Measurements from ENCODE around the gene OSGIN1.
"Not testable (repeated sequence)": the region's sequence is repeated elsewhere in the genome, so short reads cannot be mapped to it uniquely, and the experiment has no call there.

OSGIN1 gene

DNA sequence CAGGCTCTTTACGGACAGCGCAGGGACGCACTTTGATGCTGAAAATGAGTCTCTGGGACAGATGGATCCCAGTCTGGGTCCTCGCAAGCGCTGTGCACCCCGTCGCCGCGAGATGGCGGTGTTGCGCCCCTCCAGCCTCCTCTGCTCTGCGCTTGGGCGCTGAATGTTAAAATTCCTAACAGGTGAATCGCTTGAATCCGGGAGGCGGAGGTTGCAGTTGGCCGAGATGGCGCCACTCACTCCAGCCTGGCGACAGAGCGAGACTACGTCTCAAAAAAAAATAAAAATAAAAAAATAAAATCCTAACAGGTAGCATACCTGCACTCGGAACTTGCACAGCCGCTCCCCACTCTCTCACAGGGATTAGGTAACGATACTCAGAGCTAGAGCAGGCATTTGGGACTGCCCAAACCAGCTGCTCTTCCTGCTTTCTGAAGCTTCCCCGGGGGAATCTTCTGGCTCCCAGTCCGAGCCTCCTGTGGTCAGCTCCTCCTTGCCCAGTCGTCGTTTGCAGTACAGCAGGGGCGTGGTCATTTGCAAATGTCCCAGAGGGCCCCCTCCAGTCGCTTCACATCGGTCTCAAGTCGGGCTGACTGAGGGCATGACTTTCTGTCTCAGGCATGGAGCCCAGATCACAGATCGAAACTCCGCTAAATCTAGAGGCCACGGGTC is 26.2 kb upstream of the OSGIN1 start:
- no peak for FAIRE-seq

DNA sequence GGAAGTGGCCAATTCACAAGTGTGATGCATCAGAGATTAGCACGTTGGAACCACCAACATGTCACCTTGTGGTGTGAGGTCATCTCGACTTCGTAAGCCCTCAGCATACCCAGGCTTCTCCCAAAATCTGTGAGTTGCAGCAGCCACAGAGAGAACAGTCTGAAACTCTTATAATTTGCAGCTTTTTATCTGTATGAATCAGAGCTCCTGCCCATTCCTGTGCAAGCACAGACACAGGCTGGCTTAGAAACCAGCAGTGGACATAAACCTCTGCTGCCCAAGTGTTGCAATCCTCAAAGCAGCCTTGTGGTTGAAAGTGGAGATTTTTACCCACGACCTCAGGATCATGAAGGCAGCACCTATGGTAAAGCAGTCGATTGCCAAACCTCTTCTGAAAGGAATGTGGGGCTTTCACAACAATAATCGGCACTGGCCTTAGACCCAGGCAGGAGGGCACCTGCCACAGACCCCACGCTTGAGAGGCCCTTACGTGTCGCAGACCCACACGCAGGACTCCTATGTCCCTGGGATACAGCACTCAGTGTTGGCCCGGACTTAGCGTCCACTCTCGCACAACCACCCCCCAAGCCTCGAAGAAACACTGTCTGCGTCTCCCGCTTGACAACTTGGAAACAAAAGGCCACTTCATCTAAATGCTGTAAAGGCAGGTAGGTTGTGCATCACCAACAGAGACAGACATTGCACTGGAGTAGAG is 24.5 kb upstream of the OSGIN1 start:
- FAIRE-seq, result no peak

DNA sequence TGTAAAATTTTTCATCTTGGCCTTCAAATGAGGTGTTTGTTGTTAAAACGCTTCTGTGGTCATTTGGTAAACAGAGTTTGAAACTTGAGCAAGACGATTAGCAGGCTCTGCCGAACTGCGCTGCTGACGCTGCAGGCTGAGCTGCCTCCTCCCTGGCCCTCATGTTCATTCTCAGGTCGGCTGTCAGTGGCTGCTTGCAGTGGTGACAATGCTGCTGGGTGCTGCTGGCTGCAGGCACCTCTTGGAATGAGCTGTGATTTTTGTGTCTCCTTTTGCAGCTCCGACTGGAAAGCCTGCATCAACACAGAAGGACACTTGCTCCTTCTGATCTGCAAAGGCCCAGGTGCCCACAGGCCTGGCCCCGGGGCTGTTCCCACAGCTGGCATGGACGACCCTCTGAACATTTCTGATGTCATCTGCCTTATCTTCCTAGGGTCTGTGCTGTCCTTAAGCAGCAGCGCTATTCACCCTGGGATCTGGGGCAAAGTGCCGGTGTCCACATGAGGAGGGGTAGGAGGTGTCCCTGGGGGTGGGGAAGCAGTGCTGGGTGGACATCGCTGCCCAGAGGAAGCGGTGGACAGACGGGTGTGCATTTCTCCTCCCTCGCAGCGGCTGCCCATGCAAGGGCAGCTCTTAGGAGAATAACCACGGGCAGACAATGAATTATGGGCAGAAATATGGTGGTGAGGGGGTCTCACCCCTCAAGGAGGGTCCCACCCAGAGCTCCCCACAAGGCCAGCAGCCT is 23.1 kb upstream of the OSGIN1 start:
- FAIRE-seq, result no peak

DNA sequence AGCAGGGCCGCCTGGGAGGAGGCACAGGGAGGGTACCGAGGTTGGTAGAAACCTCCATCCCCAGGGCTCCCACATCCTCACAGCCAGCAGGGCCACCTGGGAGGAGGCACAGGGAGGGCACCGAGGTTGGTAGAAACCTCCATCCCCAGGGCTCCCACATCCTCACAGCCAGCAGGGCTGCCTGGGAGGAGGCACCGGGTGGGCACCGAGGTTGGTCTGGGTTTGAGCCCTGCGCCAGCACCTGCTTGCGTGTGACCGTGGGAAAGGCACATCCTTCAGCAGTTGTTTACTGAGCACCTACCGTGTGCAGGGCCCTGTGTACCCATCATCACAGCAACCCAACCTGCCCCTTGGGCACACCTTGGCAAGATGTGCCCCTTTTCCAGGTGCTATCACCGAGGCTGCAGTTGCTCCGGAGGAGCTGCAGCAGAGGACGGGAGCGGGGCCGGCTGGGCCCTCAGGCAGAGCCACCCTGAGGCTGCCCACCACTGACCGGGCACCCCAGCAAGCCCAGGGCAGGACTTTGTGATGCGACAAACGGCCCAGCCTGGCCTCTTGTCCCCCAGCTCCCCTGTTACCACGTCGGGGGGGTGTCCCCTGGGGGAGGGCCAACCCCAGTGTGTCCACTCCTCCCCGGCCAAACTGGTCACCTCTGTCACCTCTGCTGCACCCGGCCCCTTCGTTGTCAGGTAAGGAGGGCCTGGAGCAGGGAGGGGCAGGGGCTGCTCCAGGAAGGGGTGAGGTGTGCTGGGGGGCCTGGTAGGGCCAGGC is 22.1 kb upstream of the OSGIN1 start:
- FAIRE-seq, result no peak

DNA sequence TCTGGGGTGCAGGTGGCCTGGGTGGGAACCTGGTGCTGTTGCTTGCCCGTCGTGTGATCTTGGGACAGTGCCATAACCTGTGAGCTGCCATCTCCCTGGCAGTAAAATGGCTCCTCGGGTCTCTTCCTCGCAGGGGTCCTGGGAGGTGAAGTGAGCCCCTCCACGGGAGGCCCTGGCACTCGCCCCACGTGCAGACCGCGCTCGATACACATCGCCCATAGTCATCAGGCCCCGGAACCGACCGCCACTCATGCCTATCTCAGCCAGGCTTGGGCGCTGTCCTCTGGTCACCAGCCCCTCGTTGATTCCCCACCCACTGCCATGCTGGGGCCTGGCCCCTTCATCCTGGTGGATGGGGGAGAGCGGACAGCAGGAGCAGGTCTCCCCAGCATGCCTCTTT is 21.5 kb upstream of the OSGIN1 start:
- no peak for FAIRE-seq

DNA sequence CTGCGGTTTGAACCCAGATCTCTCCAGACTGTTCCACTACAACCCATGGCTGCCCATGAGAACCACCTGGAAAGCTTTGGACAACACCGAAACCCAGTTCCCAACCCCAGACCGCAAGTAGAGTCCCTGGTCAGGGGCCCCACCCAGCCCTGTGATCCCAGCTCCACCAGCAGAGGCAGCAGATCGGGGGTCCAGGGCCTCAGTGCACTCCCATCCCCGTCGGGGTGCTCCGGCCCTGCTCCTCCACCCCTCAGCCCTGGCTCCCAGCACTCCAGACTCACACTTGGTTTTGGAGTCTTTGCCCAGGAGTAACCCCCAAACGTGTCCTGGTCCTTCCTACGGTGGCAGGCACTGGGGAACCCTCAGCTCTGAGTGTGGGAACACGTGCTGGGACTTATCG is 20.7 kb upstream of the OSGIN1 start:
- FAIRE-seq, result no peak

DNA sequence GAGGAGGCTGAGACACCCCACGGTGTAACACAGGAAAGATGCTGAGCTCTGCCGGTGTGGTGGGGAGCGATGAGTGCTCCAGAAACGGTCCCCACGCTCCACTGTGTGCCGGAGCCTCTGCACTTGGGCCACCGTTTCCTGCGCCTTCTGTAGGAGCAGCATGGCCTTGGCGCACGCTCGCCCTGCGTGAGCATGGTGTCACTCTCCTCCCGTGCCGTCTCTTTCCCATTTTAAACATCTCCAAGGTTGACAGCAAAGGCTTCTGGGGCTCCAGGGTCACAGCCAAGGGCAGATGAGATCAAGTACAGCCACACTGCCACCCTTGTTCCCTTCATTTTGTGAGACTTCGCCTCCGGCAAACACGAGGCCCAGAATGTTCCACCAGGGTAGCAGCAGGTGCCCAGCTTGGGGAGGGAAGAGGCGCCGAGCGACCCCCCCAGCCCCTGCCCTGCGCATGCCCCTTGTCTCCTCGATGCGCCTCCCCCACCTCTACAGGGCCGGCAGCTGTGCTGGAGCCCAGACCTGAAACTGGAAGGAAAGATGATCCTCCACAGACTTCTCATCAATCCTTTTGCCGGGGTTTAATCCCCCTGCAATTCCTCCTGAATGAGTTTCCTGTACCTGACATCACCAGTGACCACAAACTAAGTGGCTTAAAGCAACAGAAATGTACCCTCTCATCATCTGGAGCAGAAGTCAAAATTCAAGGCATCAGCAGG is 19.9 kb upstream of the OSGIN1 start:
- FAIRE-seq, result no peak

DNA sequence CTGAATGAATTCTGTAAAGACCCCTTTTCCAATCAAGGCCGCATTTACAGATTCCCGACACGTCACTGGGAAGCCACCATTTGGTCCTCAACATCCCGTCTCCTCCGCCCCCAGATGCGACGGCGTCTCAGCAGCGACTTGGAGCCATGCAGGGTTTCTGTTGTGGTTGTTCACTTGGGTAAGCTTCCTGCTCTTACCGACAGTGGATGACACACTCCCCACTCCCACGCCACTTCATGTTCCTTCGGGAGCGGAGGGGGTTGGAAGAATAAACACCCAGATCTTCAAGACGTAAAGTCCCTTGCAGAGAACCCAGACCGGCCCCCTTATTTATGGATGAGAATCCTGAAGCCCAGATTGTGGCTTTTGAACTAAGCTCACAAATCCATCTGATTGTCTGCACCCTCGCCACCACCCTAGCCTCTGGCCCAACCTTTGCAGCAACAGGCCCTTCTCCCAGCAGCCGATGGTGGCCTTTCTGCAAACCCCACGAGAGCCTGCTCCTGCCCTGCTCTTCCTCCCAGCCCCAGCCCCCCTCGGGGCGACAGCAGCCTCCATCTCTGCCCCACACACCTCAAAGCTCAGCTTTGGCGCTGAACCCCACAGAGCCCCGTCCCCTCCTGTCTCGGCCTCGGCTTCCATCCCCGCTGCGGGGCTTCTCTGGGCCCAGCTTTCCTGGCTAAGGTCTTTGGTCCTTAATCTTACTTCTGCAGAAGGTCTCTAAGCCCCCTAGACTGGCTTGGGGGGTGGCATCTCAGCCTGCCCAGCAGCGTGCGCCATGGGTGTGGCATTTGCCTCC is 19.0 kb upstream of the OSGIN1 start:
- FAIRE-seq, result no peak

DNA sequence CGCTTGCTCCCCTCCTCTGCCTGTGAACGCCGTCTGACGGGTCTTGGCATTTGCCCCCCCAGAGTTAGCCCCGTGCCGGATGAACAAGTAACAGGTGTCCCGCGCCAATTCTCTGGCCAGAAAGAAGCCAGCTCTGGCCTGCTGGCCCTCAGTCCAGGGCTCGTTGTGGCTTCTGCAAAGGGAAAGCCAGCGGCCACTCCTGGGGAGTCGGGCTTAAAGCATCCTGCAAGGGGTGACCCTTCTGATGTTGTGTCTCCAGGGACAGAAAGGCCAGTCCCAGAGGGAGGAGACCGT is 18.4 kb upstream of the OSGIN1 start:
- FAIRE-seq, result no peak

DNA sequence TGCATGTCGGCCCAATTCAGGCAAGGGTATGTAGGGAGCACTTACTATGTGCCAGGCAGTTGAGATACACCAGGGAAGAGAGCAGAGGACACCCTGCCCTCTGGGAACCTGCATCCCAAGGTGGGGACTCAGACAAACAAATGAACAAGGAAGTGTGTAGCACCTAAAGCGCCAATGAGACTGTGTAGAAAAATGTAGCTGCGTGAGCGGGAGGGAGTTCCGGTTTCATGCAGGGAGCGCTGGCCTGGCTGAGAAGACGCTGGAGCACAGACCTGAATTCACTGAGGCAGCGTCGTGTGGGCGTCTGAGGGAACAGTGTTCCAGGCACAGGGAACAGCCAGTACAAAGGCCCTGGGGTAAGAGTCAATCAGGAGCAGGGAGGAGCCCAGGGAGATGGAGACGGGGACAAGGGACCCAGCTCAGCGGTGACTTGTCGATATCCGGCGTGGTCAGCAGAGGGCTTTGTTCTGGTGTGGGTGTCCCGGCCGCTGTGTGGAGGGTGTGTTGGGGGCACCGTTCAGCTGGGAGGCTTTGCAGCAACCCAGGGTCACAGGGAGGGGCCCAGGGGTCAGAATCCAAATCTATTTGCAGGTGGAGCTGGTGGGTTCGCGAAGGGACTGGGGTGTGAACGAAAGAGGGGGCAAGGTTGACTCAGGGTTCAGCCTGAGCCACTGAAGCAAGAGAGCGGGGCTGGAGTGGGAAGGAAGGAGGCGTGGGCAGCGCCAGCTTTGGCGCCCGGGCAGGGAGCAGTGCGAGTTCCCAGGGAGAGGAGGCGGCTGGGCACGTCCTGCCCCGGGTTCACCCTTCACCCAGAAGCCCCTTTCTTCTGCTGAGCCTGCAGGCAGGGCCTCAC is 17.8 kb upstream of the OSGIN1 start:
- no peak for FAIRE-seq

DNA sequence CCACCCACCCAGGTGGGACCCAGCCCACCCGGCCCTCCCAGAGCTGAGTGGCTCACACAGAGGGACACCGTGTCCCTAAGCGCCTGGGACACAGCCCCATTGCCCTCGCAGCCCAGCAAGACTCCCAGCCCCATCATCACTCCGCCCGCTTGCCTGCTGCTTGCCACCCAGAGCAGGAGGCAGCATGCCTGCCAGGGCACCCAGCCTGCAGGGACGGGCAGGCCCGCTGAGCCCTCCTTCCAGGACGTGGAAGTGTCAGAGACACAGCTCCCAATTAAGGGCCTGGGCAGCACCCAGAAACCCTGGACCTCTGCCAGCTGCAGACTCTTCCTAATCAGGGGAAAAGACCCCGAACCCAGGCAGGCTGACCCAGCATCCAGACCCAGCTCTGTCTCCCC is 17.2 kb upstream of the OSGIN1 start:
- FAIRE-seq, result no peak

DNA sequence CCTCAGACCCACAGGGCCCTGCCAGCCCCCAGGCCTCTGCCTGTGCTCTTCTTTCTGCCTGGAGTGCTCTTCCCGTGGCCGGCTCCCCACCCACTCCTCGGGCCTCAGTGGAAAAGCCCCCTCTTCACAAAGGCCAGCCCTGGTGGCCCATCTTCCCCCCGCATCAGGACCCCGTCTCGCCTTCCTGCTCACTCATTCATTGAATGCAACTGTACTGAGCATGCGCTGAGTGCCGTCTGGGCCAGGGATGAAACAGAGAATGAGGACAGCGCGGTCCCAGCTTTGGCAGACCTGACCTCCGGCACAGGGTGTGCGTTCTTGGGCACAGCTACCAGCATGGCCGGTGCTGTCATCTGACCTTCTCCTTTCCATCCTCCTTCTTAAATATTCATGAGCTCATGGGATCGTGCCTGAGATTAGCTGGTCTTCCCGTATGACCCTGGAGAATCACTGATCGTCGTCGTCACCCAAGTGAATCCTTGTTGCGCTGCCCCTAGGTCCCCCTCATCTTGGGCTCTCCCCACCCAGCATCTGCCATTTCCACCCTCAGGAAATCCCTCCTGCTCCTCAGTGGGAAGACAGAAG is 16.4 kb upstream of the OSGIN1 start:
- no peak for FAIRE-seq

DNA sequence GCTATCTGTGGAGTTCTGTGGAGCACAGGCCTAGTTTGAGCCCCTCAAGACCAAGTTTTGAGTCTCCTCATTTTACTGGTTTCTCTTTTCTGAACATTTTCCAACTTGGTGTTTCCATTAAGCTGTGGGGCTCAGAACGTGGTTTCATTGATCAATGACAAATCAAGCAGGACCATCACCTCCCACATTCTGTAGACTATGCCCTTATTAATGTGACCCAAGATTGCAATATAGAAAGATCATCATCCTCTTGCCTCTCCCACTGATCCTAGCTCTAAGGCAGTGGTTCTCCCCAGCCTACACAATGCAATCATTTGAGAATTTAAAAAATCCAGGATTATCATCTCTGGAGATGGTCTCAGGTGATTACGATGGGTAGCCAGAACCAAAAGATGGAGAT is 15.8 kb upstream of the OSGIN1 start:
- FAIRE-seq, result no peak

DNA sequence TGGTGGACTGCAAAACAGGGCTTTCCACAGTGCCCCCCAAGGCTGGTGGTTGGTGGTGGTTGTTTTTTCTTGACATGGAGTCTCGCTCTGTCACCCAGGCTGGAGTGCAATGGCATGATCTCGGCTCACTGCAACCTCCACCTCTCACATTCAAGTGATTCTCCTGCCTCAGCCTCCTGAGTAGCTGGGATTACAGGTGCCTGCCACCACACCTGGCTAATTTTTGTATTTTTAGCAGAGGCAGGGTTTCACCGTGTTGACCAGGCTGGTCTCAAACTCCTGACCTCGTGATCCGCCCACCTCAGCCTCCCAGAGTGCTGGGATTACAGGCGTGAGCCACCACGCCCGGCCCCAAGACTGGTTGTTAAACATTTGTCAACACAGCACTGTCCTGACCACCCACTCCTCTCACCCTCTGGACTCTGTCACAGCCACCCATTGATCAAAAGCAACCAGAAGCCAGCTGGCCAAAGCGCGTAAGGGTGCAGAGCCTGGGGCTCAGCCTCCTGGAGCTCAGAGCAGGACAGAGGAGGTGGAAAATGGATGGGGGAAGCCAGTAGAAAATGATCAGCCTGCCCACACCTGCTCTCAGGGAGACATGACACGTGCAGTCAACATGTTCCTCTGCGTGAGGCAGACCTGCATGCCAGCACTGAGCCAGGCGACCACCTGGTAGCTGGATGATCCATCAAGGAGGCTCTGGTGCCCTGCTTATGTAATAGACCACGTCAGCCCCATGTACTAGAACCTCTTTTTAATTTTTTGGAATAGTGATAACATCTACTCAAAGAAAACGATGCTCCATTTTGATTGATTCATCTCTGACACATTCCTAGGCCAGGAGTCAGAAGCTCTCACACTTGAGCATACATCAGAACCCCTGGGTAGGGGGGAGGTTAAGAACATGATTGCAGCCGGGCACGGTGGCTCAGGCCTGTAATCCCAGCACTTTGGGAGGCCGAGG is 14.8 kb upstream of the OSGIN1 start:
- no peak for FAIRE-seq

DNA sequence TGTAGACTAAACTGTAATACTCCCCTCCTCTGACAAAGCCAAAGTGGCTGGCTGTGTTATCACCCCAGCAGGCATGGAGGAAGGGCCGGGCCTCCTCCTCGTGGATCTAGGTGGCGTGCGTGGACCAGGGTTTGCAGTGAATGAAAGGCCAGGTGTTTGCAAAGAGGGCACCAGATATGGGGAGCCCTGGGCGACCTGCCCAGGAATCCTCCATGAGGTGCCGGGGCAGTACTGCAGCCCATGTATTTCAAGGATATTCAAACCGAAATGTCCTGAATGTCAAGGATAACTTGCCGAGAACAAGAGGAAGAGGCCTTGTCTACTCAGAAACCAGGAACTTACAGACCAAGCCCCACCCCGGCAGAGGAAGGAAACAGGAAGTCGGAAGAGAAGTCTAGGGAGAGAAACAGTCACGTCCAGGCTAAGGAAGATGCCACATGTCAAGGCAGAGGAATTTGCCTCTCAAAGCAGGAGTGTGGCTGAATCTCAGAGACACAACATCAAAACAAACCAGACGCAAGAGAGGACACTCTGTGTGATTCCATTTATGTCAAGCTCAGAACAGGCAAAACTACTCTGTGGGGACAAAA is 13.7 kb upstream of the OSGIN1 start:
- FAIRE-seq, result no peak

DNA sequence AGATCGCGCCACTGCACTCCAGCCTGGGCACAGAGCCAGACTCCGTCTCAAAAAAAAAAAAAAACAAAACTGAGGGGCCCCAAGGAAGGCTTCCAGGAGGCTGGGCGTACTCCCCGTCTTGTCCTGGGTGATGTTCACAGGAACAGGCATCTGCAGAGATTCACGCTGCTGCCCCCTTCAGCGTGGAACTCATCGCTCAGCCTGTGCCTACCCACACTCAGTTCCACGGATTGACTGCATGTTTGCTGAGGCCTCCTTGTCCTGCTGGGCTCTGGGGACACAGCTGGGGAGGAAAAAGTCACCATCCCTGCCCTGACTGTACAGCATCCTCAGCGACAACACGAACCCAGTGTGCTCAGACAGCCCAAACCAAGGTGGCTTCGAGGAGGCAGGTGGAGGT is 12.9 kb upstream of the OSGIN1 start:
- FAIRE-seq, result no peak

DNA sequence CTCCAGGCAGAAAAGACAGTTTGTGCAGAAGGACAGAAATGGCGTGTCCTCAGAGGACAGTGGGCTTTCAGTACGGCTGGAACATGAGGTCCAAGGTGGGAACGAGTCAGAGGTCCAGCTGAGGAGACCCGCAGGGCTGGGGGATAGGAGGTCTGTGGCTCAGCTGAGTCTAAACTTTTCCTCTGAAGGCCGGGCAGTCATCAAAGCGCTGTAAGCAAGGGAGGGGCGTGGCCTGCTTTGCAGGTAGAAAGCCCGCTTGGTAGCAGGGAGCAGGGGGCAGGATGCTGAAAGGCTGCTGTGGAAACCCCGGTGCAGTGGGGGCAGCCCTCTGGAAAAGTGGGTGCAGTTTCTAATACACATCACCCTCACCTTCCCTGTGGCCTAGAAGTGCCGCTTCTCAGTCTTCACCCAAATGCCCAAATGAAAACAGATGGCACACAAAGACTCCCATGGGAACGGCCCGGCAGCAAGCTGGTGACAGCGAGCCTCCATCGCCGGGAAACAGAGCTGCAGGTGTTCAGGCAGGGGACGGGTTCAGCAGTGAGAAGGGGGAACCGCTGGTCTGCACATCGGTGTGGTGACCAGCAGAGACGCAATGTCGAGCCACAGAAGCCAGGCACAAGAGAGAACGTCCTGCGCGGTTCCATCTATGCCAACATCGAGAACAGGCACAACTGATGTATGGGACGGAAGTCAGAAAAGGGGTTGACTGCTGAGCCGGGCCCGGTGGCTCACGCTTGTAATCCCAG is 12.2 kb upstream of the OSGIN1 start:
- no peak for FAIRE-seq

DNA sequence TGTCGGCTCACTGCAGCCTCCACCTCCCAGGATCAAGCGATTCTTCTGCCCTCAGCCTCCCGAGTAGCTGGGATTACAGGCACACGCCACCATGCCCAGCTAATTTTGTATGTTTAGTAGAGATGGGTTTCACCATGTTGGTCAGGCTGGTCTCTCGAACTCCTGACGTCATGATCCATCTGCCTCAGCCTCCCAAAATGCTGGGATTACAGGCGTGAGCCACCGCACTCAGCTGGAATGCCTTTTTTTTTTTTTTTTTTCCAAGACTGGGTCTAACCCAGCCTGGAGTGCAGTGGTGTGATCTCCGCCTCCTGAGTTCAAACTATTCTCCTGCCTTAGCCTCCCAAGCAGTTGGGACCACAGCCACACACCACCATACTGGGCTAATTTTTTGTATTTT is 11.5 kb upstream of the OSGIN1 start:
- FAIRE-seq, result not testable (repeated sequence)
